Sigmoid colon (tissue), 4 donors: ENCODE results near the gene B4GALNT3.

Experiments
- POLR2A ChIP-seq, 2 donors: fragments of 450-650 bp; IDR thresholded peaks; one replicate each; pipeline ENCODE4 v1.6.1; 2016; ENCODE audit warnings: antibody characterized with exemption in 2 of 2, mild to moderate bottlenecking in 2 of 2, moderate library complexity in 2 of 2
- POLR2AphosphoS5 ChIP-seq, 4 donors: sonication (generic); formaldehyde crosslinking; IDR thresholded peaks; one replicate each; pipeline ENCODE4 v1.6.1; 2017; ENCODE audit warnings: antibody characterized with exemption in 4 of 4
- TF ChIP-seq, protein P1 (sequence below), 4 experiments: fragments of 450-650 bp in 3 of 4; fragments of 200-600 bp in 1 of 4; IDR thresholded peaks; one replicate each; pipeline ENCODE4 v1.5.1; 2016 to 2019; ENCODE audit warnings: antibody characterized with exemption in 4 of 4, mild to moderate bottlenecking in 3 of 4, moderate library complexity in 2 of 4

DNA sequence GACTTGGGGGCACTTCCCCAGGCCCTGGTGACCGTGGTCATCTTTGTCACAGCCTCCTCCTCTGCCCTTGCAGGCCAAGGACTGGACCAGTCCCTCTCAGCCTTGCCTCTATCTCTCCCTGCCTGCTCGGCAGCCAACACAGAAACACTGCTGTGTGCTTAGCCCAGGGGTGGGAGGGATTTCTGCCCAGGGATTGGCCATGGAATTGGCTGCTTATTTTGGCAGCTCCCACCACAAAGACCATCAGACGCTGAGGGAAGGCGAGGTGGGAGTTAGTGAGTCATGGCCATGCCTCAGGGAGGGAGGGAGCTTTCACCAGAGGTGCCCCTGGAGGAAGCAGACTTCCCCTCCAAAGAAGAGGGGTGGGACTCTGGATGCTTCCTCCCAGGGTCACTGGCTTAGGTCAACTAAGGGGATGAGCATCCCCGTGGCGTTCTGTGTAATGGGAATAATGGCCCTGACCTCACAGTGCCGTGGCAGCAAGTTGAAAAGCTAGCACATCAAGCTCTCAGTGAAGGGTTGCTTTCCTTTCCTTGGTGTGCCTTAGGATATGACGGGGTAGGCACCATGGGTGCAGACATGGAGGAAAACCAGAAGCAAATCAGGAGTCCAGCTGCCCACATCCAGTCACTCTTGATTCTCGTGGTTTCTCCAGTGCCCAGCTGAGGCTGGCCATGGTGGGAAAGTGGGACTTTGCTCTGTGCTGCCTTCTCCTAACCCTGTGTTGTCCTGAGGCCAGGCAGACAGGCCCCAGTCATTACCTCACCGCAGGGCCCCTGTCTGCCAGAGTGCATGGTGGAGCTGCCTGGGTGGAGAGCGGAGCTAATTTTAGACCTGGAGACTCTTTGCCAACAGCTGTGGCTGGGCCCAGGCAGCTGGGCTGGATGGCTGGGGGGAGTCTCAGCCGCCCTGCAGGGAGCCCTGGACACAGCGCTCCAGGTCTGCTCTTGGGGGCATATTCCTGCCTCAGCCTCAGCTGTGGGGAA, 21.4 kb downstream of the B4GALNT3 start:
- TF ChIP-seq, protein P1, sequence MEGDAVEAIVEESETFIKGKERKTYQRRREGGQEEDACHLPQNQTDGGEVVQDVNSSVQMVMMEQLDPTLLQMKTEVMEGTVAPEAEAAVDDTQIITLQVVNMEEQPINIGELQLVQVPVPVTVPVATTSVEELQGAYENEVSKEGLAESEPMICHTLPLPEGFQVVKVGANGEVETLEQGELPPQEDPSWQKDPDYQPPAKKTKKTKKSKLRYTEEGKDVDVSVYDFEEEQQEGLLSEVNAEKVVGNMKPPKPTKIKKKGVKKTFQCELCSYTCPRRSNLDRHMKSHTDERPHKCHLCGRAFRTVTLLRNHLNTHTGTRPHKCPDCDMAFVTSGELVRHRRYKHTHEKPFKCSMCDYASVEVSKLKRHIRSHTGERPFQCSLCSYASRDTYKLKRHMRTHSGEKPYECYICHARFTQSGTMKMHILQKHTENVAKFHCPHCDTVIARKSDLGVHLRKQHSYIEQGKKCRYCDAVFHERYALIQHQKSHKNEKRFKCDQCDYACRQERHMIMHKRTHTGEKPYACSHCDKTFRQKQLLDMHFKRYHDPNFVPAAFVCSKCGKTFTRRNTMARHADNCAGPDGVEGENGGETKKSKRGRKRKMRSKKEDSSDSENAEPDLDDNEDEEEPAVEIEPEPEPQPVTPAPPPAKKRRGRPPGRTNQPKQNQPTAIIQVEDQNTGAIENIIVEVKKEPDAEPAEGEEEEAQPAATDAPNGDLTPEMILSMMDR (IDR thresholded peaks at IDR 0.05): no peak
- TF ChIP-seq POLR2A (IDR thresholded peaks at IDR 0.05) (no peak), POLR2AphosphoS5 (IDR thresholded peaks at IDR 0.05) (no peak)
